PFSK-1 (cell line): Measurements from ENCODE around the gene AKAP7.

Experiments used
- FOXP2 ChIP-seq: optimal IDR thresholded peaks from 2 replicates; pipeline ENCODE3; 2011; ENCODE audit warnings: borderline replicate concordance, control low read depth, inconsistent platforms; ENCODE audit not compliant: insufficient read depth; ENCODE audit errors: extremely low read length, extremely low read depth
- POLR2AphosphoS5 ChIP-seq: IDR thresholded peaks from 2 replicates; pipeline ENCODE4 v1.6.1; 2012; ENCODE audit warnings: low read depth, mild to moderate bottlenecking, control low read depth, low read length, moderate library complexity
- TAF1 ChIP-seq: IDR thresholded peaks from 2 replicates; pipeline ENCODE4 v1.6.1; 2012; ENCODE audit warnings: low read length, control low read depth, borderline replicate concordance; ENCODE audit not compliant: insufficient read depth
- TF ChIP-seq, protein P1 (sequence below), 2 experiments: IDR thresholded peaks; 2 replicates each; pipeline versions ENCODE4 v1.6.1 to v1.8.0; 2011 to 2012; ENCODE audit warnings: low read depth in 2 of 2, low read length in 2 of 2, control low read depth in 1 of 2, inconsistent platforms in 1 of 2, mild to moderate bottlenecking in 1 of 2, moderate library complexity in 1 of 2; ENCODE audit not compliant: insufficient read depth in 1 of 2

DNA sequence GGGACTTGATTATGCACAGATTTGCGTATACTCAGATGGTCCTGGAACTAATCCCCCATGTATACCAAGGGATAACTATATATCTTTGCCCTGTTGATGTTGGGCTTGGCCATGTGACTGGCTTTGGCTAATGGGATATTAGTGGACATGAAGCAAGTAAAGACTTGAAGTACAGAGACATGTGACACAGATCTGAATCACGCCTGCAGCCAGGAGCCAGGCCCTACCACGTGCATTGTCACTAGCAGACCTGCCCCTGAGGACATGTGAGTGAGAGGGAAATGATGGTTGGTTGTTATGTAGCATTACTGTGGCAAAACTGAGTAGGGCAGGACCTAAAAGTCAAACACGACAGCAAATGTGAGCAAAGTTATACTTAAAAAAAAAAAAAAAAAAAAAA, 155.7 kb downstream of the AKAP7 start:
- TF ChIP-seq TAF1: no peak
- TF ChIP-seq POLR2AphosphoS5: no peak
- TF ChIP-seq, protein P1, sequence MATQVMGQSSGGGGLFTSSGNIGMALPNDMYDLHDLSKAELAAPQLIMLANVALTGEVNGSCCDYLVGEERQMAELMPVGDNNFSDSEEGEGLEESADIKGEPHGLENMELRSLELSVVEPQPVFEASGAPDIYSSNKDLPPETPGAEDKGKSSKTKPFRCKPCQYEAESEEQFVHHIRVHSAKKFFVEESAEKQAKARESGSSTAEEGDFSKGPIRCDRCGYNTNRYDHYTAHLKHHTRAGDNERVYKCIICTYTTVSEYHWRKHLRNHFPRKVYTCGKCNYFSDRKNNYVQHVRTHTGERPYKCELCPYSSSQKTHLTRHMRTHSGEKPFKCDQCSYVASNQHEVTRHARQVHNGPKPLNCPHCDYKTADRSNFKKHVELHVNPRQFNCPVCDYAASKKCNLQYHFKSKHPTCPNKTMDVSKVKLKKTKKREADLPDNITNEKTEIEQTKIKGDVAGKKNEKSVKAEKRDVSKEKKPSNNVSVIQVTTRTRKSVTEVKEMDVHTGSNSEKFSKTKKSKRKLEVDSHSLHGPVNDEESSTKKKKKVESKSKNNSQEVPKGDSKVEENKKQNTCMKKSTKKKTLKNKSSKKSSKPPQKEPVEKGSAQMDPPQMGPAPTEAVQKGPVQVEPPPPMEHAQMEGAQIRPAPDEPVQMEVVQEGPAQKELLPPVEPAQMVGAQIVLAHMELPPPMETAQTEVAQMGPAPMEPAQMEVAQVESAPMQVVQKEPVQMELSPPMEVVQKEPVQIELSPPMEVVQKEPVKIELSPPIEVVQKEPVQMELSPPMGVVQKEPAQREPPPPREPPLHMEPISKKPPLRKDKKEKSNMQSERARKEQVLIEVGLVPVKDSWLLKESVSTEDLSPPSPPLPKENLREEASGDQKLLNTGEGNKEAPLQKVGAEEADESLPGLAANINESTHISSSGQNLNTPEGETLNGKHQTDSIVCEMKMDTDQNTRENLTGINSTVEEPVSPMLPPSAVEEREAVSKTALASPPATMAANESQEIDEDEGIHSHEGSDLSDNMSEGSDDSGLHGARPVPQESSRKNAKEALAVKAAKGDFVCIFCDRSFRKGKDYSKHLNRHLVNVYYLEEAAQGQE (IDR thresholded peaks at IDR 0.05; ENCODE audit: insufficient read depth in 1 of 2, low read depth in 2 of 2, low read length in 2 of 2): no peak
- no peak for TF ChIP-seq FOXP2
